Stimulated activated CD4-positive, alpha-beta T cell treated with anti-CD3 and anti-CD28 coated beads, Interleukin-12 subunit alpha, Interleukin-12 subunit beta, amount 100 ng/mL, for 4 hours (primary cell): ENCODE data around the gene MPP1.
A peak's percentile ranks its signal among the peaks of the same experiment; 100 is the strongest.

Experiments
- DNase-seq: peaks from one replicate; pipeline ENCODE4 v3.0.0-alpha.2; 2020

Gene MPP1

GRCh38 chrX:154774622-154775021 lies 30.7 kb downstream of the MPP1 start:
- no peak for DNase-seq

GRCh38 chrX:154762537-154763296 lies 42.6 kb downstream of the MPP1 start, which contains the start of gene DKC1:
TSS of gene DKC1 (plus strand) at chrX:154762864. CDS start at chrX:154762966, 102 bp downstream.
- peak; percentile 93 for DNase-seq

- DNase-seq, result no peak
Measured at GRCh38 chrX:154761977-154762536, 43.2 kb downstream of the MPP1 start.

- no peak for DNase-seq
Measured at GRCh38 chrX:154758696-154759095, 46.6 kb downstream of the MPP1 start.

GRCh38 chrX:154751669-154752271 lies 53.5 kb downstream of the MPP1 start:
- DNase-seq, result no peak

GRCh38 chrX:154751203-154751668 lies 54.0 kb downstream of the MPP1 start:
- no peak for DNase-seq

- peak; percentile 16 for DNase-seq
Measured at GRCh38 chrX:154750301-154751202, 54.7 kb downstream of the MPP1 start, which contains the start of gene GAB3. TSS of gene GAB3 (minus strand) at chrX:154751077. CDS start at chrX:154751025, 52 bp downstream.

GRCh38 chrX:154749856-154750255 lies 55.4 kb downstream of the MPP1 start:
- DNase-seq, result no peak

GRCh38 chrX:154748712-154749339 lies 56.5 kb downstream of the MPP1 start:
- peak; percentile 21 for DNase-seq

- no peak for DNase-seq
Measured at GRCh38 chrX:154742613-154743012, 62.7 kb downstream of the MPP1 start.

- DNase-seq, result no peak
Measured at GRCh38 chrX:154739952-154740465, 65.3 kb downstream of the MPP1 start.

GRCh38 chrX:154738011-154738738 lies 67.1 kb downstream of the MPP1 start:
- DNase-seq, result no peak

GRCh38 chrX:154737136-154737535 lies 68.1 kb downstream of the MPP1 start:
- no peak for DNase-seq

GRCh38 chrX:154735695-154736393 lies 69.4 kb downstream of the MPP1 start:
- DNase-seq, result no peak

GRCh38 chrX:154734061-154734781 lies 71.1 kb downstream of the MPP1 start:
- DNase-seq, result no peak

GRCh38 chrX:154733066-154733425 lies 72.2 kb downstream of the MPP1 start:
- no peak for DNase-seq

GRCh38 chrX:154732421-154733065 lies 72.7 kb downstream of the MPP1 start:
- DNase-seq, result no peak

- no peak for DNase-seq
Measured at GRCh38 chrX:154731881-154732280, 73.4 kb downstream of the MPP1 start.

GRCh38 chrX:154731184-154731583 lies 74.1 kb downstream of the MPP1 start:
- no peak for DNase-seq
